Brain pericyte (primary cell): ENCODE data around the gene IGF2BP1.
"Not testable (repeated sequence)": the region's sequence is repeated elsewhere in the genome, so short reads cannot be mapped to it uniquely, and the experiment has no call there.

Experiments used
- DNase-seq: peaks from one replicate; pipeline ENCODE4 v3.0.0-alpha.2; 2012; ENCODE audit warnings: low read depth, low spot score

Gene IGF2BP1

DNA sequence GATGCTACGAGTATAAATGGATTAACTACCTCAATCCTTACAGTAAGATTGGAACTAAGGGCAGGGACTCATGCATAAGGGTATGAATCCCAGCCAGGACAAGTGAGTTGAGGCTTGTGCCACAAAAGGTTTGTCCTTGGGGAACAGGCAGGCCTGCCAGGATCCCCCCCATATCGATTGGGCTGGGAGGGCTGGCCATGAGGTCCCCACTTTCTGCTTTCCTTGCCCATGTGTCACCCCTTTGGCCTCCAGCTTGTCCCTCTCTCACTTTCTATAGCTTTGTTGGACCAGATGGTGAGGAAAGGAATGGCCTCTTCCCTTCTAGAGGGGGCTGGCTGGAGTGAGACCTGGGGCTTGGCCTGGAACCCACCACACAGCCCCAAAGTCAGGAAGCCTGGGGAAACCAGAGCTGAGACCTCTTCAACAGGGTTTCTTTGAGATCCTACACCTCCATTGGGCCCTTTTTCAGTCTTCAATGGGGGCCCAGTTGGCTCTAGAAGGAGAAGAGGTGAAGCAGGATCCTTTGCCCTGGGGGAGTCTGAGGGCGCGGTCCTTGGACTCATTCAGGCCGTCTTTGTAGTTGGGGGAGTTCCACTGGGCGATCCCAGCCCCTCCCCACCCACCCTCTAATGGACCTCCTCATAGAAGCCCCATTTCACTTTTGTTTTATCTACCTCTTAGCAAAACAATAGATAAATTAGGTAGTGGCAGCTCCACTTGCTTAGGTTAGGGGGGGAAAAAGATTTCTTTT, 57.3 kb downstream of the IGF2BP1 start:
- DNase-seq: no peak

DNA sequence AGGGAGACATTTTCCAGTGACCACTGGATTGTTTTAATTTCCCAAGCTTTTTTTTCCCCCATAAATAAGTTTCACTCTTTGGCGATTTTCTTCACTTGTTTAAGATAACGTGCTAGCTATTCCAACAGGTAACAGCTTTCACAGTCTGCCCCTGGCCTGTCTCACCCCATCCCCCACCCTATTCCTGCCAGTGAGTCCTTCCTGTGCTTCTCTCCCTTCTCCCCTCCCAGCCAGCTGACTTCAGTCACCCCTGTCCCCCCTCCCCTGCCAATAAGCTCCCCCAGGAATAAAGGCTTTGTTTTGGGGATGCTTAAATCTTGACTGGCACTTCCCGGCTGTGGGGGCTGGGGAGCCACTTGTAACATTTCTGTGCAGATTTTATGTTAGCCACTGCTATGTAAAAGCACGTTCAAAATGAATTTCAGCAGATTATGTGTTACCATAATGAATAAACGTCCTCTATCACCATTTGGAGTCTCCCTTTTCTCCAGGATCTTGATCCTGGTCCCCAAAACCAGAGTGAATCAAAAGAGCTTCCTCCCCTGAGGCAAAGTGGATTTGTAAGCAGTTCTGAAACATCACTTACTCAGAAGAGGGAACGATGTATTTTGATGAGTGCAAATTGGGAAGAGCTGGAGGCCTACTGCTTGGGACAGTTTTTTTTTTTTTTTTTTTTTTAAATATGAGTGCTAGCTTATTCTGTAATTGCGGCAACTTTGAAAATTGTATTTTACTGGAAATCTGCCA, 58.2 kb downstream of the IGF2BP1 start:
- DNase-seq: no peak

DNA sequence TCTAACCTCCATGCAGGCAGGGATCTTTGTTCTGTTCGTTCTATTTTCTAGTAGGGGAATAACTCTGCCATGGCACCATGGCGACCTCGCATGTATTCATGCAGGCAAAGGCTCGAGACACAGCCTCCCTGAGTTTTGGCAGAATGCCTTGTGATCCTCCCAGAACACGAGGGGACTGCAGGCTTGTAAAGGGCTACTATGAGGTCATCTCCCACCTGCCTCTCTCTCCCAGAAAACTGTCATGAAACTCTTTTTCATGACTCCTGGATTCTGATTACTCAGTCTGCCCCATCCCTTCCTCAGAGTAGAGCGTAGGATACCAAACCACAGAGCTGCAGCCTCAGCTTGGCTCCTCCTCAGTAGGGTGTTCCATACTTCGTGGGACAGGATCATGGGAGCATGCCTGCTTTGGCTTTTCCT, 64.3 kb downstream of the IGF2BP1 start:
- DNase-seq: no peak

DNA sequence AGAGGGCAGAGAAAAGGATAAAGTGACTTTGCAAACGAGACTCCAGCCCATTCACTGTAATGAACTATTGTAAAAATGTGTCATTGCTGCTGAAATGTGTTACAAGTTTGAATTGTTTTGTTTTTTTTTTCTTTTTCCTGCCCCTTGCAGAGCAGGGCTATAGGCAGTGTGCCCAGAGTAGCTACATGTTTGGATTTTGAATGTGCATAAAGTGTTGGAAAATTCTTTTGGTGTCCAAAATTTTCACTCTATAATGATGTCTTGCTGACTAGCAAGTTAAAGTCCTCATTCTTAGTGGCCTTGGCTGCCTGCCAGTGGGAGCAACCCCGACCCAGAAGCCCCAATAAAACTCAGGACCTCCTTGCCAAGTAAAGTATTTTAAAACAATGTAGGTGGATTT, 66.5 kb downstream of the IGF2BP1 start:
- no peak for DNase-seq

DNA sequence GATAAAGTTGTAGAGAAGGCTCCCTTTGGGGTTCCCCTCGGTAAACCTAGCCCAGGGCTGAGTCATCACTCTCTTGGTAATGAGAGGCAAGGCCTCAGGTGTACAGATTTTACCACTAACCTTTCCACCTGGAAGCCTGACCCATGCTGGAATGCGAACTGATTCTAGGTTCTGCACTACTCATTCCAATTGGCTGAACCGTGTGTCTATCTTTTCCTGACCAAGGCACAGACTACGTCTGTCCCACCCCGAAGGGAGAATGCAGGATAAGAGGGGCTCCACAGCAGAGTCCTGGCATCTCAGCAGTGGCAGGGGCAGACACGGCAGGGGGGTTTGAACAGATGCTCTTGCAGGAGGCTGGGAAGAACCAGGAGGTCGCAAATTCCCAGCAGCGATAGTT, 70.0 kb downstream of the IGF2BP1 start:
- no peak for DNase-seq

DNA sequence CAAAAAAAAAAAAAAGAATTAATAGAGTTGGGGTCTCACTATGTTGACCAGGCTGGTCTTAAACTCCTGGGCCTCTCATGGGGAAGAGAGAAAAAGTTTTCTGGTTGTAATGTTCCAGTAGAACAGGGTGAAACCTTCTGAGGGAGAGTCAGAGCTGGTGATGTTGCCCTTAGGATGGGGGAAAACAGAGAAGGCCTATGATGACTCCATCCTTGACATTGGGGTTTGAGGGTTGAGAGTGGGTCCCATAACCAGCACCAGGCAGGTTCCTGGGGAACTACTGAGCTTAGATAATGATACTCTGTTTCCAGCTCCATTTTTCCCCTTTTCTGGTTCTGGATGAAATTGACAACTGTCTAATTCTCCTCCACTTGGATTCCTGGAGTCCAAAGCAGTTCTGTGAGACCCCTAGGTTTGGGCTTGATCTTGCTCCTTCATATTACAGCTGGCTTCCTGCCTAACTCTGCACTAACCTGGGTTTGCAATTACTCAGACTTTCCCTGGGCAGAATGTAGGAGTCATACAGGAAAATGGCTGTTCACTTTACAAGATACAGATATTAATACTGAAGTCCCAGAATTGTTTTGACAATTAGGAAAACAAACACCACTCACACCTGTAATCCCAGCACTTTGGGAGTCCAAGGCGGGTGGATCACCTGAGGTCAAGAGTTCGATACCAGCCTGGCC, 72.5 kb downstream of the IGF2BP1 start:
- no peak for DNase-seq

DNA sequence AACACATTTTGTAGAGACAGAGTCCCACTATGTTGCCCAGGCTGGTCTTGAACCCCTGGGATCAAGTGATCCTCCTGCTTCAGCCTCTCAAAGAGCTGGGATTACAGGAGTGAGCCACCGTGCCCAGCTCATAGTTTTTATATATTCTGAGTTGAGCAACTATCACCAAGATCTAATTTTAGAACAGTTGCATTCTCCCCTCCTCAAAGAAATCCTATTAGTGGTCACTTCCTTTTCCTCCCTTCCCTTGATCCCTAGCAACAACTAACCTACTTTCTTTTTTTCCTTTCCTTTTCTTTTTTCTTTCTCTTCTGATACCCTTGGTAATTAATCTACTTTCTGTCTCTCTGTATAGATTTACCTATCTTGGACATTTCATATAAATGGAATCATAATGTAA, 73.9 kb downstream of the IGF2BP1 start:
- DNase-seq: no peak

DNA sequence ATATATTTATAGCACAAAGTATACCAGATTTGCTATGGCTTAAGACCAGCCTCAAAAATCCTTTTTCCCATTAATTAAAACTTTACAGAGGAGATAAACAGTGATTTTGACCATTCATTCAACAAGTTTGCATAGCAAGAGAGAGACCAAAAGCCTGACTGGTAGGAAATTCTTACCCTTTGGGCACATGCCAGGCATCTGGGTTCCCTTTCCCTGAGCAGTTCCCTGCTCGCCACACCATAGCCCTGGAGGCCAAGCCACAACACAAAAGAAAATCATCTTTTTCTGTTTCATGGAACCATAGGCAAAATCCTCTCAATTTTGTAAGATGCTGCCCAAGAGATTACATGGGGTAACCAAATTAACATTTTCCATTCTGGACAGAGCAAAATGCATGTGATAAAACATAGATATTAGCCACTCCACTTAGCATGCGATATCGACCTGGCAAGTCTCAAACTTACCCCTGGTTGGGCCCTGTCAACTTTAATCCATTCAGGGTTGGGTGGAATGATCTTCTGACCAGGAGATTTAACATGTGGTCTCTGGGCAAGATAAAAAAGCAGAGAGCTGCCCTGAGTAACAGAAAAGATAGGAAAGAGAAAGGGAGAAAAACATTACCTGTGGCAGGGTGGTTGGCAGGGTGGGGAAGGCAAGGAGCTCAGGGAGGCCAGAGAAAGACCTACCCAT, 77.8 kb downstream of the IGF2BP1 start:
- DNase-seq: no peak

DNA sequence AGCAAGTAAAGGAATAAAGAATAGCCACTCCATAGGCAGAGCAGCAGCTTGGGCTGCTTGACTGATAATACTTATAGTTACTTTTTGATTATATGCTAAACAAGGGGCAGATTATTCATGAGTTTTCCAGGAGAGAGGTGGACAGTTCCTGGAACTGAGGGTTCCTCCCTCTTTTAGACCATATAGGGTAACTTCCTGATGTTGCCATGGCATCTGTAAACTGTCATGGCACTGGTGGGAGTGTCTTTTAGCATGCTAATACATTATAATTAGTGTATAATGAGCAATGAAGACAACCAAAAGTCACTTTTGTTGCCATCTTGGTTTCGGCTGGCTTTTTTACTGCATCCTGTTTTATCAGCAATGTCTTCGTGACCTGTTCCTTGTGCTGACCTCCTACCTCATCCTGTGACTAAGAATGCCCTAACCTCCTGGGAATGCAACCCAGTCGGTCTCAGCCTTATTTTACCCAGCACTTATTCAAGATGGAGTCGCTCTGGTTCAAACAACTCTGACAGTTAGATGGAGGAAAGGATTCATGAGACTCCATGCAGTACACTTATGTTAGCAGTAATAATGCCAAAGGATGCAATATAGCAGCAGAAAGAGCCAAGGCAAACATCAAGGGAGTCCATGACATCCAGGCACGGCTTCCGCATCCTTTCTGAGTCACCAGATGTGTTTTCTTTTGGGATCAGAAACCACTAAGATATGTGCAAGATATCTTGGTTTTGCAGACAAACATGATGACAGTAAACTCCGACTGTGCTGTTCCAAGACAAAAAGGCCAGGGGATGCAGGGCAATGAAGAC, 79.6 kb downstream of the IGF2BP1 start:
- peak; percentile 58 for DNase-seq

DNA sequence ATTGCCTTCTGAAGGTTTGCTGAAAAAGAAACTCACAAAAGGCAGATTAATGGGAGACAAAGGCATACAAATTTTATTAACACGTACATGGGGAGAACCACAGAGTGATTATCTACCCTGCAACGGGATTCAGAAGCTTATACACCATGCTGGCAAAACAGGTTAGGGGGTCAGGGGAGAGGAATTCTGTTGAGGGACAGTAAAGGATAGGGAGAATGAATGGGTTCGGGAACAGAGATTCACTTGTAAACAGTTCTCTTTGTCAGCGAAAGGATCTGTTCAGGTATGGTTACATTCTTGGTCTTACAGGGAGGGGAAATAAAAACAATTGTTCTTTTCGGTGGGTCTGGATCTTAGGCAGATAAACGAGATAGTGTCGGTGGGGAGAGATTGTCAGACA, 81.1 kb downstream of the IGF2BP1 start:
- DNase-seq: no peak

DNA sequence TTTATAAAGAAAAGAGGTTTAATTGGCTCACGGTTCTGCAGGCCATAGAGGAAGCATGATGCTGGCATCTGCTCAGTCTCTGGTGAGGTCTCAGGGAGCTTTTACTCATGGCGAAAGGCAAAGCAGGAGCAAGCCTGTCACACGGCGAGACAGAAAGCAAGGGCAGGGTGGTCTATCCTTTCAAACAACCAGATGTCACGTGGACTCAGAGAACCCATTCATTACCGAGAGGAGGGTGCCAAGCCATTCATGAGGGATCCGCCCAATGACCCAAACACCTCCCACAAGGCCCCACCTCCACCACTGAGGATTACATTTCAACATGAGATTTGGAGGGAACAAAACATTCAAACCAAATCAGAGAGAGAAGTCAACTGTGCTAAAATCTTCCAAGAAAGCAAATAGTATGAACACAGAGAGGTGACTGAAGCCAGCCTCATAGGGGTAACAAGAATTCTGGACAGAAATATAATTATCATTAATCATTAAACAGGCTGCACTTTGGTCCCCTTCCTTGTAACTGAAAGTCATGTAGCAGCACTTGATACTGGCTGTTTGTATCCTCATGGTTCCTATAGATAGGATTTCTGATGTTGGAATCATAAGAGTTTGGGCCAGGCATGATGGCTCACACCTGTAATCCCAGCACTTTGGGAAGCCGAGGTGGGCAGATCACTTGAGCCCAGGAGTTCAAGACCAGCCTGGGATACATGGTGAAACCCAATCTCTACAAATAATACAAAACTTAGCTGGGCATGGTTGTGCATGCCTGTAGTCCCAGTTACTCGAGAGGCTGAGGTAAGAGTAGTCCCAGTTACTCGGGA, 82.9 kb downstream of the IGF2BP1 start:
- no peak for DNase-seq

DNA sequence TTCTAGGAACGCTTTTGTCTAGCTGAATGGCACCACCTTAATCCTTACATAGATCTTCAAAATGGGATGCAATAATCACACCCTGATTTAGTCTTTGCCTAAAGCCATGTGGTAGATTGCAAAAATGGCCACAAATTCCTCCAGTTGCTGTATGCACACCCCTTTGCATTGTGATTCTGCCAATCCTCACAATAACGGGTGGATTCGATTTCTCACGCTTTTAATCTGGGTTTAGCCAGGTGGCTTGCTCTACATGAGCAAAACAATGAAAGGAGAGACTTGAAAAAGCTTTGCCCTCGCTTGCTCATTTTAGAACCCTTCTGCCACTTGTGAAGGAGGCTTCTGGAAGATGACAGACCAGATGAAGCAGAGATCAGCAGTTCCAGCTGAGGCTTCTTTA, 85.0 kb downstream of the IGF2BP1 start:
- DNase-seq: no peak

DNA sequence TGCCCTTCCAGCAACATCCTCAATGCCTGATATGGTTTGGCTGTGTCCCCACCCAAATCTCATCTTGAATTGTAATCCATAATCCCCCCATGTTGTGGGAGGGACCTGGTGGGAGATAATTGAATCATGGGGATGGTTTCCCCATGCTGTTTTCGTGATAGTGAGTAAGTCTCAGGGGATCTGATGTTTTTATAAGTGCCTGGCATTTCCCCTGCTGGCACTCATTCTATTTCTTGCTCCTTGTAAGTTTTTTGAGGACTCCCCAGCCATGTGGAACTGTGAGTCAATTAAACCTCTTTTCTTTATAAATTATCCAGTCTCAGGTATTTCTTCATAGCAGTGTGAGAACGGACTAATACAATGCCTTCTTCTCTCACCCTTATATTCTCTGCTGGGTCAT, 87.9 kb downstream of the IGF2BP1 start:
- DNase-seq: not testable (repeated sequence)

DNA sequence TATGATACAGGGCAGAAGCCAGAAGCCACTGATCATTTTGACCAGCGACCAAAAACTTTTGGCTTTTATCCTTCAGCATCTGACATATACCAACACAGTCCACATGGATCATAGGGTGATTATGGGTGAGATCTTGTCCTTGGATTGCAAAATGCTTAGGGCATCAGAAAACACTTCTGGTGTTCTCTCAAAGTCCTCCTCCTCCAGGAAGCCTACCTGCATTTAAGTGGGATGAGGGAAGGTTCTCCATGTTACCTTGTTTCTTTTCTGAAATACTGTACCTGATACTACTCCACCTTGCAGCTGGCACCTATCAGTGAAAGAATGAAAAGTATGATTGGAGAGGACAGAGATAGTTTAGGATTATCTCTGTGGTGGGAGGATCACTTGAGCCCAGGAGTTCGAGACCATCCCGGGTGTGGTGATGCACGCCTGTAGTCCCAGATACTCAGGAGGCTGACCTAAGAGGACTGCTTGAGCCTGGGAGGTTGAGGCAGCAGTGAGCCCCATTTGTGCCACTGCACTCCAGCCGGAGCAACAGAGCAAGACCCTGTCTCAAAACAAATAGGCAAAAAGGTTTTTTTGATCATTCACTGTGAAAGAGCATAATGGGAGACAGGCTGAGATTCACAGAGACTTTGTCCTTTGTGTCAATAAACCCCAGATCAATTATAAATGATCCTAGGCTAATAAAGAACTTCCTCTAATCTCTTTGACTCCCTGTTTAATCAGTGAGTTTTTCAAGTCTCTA, 88.6 kb downstream of the IGF2BP1 start:
- DNase-seq: no peak

DNA sequence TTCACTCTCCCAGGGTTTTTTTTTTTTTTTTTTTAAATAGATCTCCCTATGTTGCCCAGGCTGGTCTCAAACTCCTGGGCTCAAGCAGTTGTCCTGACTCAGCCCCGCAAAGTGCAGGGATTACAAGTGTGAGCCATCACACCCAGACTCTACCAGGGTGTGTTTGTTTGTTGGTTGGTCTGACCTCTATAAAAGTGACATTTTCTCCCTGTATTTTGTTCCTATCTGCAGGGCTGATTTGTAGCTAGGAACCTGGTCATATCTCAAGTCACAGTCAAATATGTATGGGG, 89.1 kb downstream of the IGF2BP1 start:
- DNase-seq: no peak

DNA sequence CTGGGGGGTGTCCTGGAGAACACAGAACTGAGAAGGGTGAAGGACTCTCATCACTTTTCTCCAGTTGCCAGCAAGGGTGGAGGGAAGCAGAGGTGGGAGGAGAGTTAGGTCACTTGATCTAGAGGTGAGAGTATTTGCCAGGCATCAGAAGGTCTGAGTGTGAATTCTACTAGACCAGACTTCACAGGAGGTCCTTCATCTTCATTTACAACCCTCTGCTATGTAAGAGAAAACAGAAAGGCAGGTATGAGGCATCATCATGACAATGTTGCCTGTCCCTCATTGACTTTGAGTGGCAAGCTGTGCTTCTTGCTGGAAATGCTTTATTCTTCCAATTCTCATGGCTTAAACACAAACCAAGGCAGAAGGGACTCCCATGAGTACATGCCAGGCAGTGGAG, 89.5 kb downstream of the IGF2BP1 start:
- no peak for DNase-seq

DNA sequence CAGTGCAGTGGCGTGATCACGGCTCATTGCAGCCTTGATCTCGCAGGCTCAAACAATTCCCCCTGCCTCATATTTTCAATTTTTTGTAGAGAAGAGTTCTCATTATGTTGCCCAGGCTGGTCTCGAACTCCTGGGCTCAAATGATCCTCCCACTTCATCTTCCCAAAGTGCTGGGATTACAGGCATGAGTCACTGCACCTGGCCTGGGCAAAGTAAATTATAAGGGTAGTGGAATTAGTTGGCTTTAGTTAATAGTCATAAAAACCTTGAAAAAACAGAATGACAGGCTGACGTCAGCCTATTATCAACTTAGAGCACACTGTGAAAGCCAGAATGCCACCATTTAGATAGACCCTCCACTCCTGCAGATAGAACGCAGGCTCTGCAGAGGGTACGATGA, 91.9 kb downstream of the IGF2BP1 start:
- no peak for DNase-seq

DNA sequence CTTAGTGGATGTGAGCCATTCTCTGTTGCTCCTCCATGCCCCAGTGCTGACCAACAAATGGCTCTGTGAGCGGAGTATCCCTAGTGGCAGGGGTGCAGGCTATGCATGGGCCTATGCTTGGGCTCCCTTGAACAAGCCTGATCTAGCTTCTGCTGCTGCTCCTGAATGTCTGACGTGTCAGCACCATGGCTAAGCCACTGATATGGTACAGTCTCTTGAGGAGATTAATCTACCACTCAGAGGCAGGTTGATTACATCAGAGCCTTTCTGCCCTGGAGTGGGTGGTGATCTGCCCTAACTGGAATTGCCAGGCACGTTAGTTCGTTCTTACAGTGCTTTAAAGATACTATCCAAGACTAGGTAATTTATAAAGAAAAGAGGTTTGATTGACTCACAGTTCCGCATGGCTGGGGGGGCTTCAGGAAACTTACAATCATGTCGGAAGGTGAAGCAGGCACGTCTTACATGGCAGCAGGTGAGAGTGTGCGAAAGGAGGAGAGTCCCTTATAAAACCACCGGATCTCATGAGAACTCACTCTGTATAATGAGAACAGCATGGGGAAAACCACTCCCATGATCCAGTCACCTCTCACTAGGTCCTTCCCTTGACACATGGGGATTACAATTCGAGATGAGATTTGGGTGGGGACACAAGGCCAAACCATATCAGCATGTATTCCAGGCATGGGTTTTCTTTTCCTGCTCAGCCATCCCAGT, 93.9 kb downstream of the IGF2BP1 start:
- no peak for DNase-seq

DNA sequence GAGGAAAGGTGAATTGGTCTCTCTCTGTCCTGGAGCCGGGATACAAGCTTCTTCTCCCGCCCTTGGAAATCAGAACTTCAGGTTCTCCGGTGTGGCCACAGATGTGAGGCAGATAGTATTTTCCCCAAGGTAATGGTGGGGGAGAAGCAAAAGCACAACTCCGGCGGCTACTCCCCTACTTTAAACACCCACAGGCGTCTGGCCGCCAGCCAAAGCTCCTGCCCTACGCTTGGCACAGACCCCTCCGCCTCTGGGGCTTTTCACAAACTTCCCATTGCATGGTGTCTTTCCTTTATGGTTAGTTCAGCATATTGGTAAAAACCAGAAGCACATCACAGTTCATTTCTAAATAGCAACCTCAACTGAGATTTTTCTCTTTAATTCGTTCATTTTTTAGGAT, 95.9 kb downstream of the IGF2BP1 start:
- DNase-seq: no peak
